ENCODE measurements around the gene COQ8A. TPM values are rescaled to one million over a fixed set of nuclear protein-coding genes. Genes with fewer than 3 reads are reported as not detected.

Gene COQ8A
- total RNA-seq, 4 donors from 2014 or later, result 22.8 to 41.7 (median 27.7) TPM

GRCh38 chr1:226956942-226957713, 17.0 kb downstream of the COQ8A start:
- no peak for DNase-seq
- H3K36me3 ChIP-seq, result no peaks in the 10 kb centered on the region
- no peak overlapping the region for H3K4me3 ChIP-seq
- no peaks in the 10 kb centered on the region for H3K4me1 ChIP-seq
- no peak for TF ChIP-seq POLR2A (IDR thresholded peaks at IDR 0.05)
- TF ChIP-seq CTCF (IDR thresholded peaks at IDR 0.05), result no peak
- no peak overlapping the region for H3K27ac ChIP-seq
- no peaks in the 10 kb centered on the region for H3K27me3 ChIP-seq
- H3K9me3 ChIP-seq, result no peaks in the 10 kb centered on the region
- intact Hi-C loops (cut with DNase I; ENCODE audit: low total_unique reads), result no loop called here

- Histone ChIP-seq H3K36me3 (no peaks in the 10 kb centered on the region), H3K4me3 (no peak overlapping the region), H3K27ac (no peak overlapping the region), H3K27me3 (no peaks in the 10 kb centered on the region), H3K9me3 (no peaks in the 10 kb centered on the region), H3K4me1 (no peaks in the 10 kb centered on the region)
- intact Hi-C loops (cut with DNase I; ENCODE audit: low total_unique reads), result no loop called here
- no peak for DNase-seq
- TF ChIP-seq CTCF (IDR thresholded peaks at IDR 0.05), result no peak
- TF ChIP-seq POLR2A (IDR thresholded peaks at IDR 0.05), result no peak
Observed at GRCh38 chr1:226957714-226958113, 17.6 kb downstream of the COQ8A start.

DNA sequence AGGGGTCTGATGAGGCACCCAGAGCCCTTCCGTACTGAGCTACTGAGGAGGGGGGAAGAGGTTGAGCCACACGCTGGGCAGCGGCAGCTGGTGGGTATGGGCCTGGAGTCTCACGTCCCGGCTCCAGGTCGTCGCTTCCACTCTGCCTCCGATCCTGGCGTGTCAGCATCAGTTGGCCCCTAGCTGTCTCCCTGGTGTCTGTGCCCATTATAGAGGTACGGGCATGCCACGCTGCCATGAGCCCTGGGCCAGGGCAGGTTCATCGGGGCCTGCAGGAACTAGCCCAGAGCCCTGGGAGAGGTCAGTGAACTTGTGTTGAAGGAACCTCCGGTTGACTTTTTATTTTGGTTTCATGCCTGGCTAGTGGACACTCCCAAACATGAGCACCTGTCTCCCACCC, 18.2 kb downstream of the COQ8A start:
- H3K9me3 ChIP-seq, result no peaks in the 10 kb centered on the region

GRCh38 chr1:226960256-226960655, 20.2 kb downstream of the COQ8A start:
- H3K27me3 ChIP-seq, result no peaks in the 10 kb centered on the region
- TF ChIP-seq POLR2A (IDR thresholded peaks at IDR 0.05) (no peak), CTCF (IDR thresholded peaks at IDR 0.05) (no peak)
- no peaks in the 10 kb centered on the region for H3K4me1 ChIP-seq
- intact Hi-C loops (cut with DNase I; ENCODE audit: low total_unique reads), result no loop called here
- H3K9me3 ChIP-seq, result no peaks in the 10 kb centered on the region
- H3K27ac ChIP-seq, result no peak overlapping the region
- no peak for DNase-seq
- no peak overlapping the region for H3K4me3 ChIP-seq
- H3K36me3 ChIP-seq, result no peaks in the 10 kb centered on the region

More for the DNA sequence above, 18.2 kb downstream of the COQ8A start:
- H3K27ac ChIP-seq, result no peak overlapping the region
- no peak for DNase-seq
- no peaks in the 10 kb centered on the region for H3K27me3 ChIP-seq
- intact Hi-C loops (cut with DNase I; ENCODE audit: low total_unique reads), result no loop called here
- H3K36me3 ChIP-seq, result no peaks in the 10 kb centered on the region
- no peaks in the 10 kb centered on the region for H3K4me1 ChIP-seq
- H3K4me3 ChIP-seq, result no peak overlapping the region
- TF ChIP-seq POLR2A (IDR thresholded peaks at IDR 0.05), result no peak
- TF ChIP-seq CTCF (IDR thresholded peaks at IDR 0.05), result no peak

- Histone ChIP-seq H3K27me3 (no peaks in the 10 kb centered on the region), H3K4me1 (no peaks in the 10 kb centered on the region), H3K27ac (no peak overlapping the region), H3K4me3 (no peak overlapping the region), H3K9me3 (no peaks in the 10 kb centered on the region), H3K36me3 (no peaks in the 10 kb centered on the region)
- DNase-seq, result no peak
- intact Hi-C loops (cut with DNase I; ENCODE audit: low total_unique reads), result no loop called here
- TF ChIP-seq CTCF (IDR thresholded peaks at IDR 0.05), result no peak
- TF ChIP-seq POLR2A (IDR thresholded peaks at IDR 0.05), result no peak
Observed at GRCh38 chr1:226960944-226961765, 21.1 kb downstream of the COQ8A start.
